Kidney epithelial cell (primary cell): ENCODE measurements around the gene LBHD1. TPM values are rescaled to one million over a fixed set of nuclear protein-coding genes. Genes with fewer than 3 reads are reported as not detected.
"Not testable (repeated sequence)": the region's sequence is repeated elsewhere in the genome, so short reads cannot be mapped to it uniquely, and the experiment has no call there.

Experiments used
- DNase-seq: peaks from one replicate; pipeline ENCODE4 v3.0.0-alpha.2; 2010; ENCODE audit warnings: low read depth
- H3K27me3 ChIP-seq: 2 replicates; pipeline ENCODE4 v1.6.0; 2011; ENCODE audit warnings: low read length; ENCODE audit not compliant: control insufficient read depth, insufficient read depth
- H3K36me3 ChIP-seq: 2 replicates; pipeline ENCODE4 v1.5.1; 2011; ENCODE audit warnings: low read length; ENCODE audit not compliant: control insufficient read depth, insufficient read depth
- H3K4me3 ChIP-seq: 2 replicates; pipeline ENCODE4 v1.5.1; 2011; ENCODE audit warnings: low read depth, mild to moderate bottlenecking, control low read depth, low read length
- CTCF ChIP-seq: IDR thresholded peaks from 2 replicates; pipeline ENCODE4 v1.5.1; 2011; ENCODE audit warnings: mild to moderate bottlenecking, moderate library complexity, low read length, control low read depth, inconsistent platforms; ENCODE audit not compliant: insufficient read depth, poor library complexity, severe bottlenecking
- total RNA-seq: library from RNA; depleted of rRNA; stranded (reverse); fragments of >200 nt; gene quantifications from 2 replicates; pipeline ENCODE4 v1.2.3, GENCODE V29; 2015

LBHD1 gene
- total RNA-seq, 1 donor from 2014 or later: 4.6 TPM

DNA sequence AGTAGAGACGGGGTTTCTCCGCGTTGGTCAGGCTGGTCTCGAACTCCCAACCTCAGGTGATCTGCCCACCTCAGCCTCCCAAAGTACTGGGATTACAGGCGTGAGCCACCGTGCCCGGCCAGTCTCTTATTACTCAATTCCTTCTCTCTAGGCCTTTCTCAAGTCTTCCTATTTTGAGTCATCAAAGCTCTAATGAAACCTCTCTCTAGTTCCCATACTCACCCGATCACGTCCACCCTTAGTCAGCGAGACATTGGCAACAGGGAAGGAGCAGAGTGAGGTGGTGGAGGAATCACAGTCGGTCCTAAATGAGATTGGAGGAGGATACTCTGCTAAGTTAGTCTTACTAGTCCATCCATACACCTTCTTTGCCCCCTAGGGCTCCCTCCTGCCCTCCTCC lies 30.2 kb upstream of the LBHD1 start:
- H3K4me3 ChIP-seq: no peak overlapping the region
- H3K36me3 ChIP-seq: no peaks in the 10 kb centered on the region
- no peaks in the 10 kb centered on the region for H3K27me3 ChIP-seq
- DNase-seq: no peak
- no peak for TF ChIP-seq CTCF

- Histone ChIP-seq H3K4me3 (no peak overlapping the region), H3K36me3 (no peaks in the 10 kb centered on the region), H3K27me3 (no peaks in the 10 kb centered on the region)
- peak; percentile 85 for TF ChIP-seq CTCF
- no peak for DNase-seq
Observed at GRCh38 chr11:62694455-62695167, 22.5 kb upstream of the LBHD1 start.

GRCh38 chr11:62693624-62694023 lies 21.6 kb upstream of the LBHD1 start:
- not testable (repeated sequence) for H3K36me3 ChIP-seq, DNase-seq, H3K27me3 ChIP-seq, H3K4me3 ChIP-seq

GRCh38 chr11:62689421-62690183 lies 17.5 kb upstream of the LBHD1 start, which contains the start of gene LRRN4CL:
LRRN4CL (minus strand) TSS chr11:62689530; CDS start chr11:62688508, 1,022 bp downstream.
- Histone ChIP-seq H3K4me3 (no peak within 1 kb of the TSS), H3K36me3 (no peaks in the 10 kb centered on the region), H3K27me3 (peaks cover 6% of the 10 kb centered on the region)
- no peak for TF ChIP-seq CTCF
- DNase-seq: no peak

GRCh38 chr11:62688491-62688890 lies 16.4 kb upstream of the LBHD1 start:
- H3K36me3 ChIP-seq: no peaks in the 10 kb centered on the region
- no peak for DNase-seq
- H3K4me3 ChIP-seq: no peak overlapping the region
- no peak for TF ChIP-seq CTCF
- H3K27me3 ChIP-seq: peaks cover 6% of the 10 kb centered on the region

DNA sequence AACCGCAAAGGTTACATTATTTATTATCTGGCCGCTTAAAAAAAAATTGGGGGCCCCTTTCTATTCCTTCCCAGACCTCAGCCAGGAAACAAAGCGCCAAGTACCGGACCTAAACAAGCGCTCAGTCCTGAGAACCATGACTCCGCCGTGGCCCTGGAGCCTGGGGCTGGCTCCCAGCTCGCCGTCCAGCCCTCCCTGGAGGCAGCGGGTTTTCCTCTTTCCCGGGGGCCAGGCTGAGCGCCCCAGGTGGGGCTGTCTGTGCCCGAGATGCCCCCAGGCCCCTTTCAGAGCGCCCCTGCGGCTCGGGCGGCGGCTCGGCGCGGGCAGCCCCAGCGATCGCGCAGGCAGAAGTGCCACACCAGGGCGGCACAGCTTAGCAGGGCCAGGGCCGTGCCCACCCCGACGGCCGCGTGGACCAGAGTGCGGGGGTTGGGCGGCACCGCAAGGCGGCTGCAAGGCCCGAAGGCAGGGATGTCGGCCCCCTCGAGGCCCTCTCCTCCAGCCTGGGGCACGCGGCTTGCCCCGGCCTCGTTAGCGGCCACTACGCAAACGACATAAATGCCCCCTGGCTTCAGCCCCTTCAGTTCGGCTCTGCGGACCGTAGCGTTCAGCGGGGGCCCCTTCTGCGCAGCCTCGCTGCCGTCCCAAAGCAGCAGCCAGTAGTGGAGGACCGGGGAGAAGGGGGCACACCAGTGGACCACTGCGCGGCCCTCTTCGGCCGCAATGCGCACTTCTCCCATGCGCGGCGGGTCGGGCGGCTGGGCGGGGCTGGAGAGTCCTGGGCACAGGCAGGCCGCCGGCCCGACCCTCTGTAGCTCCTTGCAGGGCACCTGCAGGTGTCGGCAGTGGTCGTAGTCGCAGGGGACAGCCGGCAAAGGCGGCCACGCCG lies 15.7 kb upstream of the LBHD1 start:
- no peak for TF ChIP-seq CTCF
- H3K36me3 ChIP-seq: no peaks in the 10 kb centered on the region
- no peak for DNase-seq
- H3K27me3 ChIP-seq: peaks cover 6% of the 10 kb centered on the region
- H3K4me3 ChIP-seq: no peak overlapping the region
